ENCODE results near the gene GCDH.

- TF ChIP-seq CTCF (conservative IDR thresholded peaks at IDR 0.05; ENCODE audit: low read length) (no peak), EZH2phosphoT487 (IDR thresholded peaks at IDR 0.05; ENCODE audit: borderline replicate concordance, low read depth, low read length) (no peak)
Observed at GRCh38 chr19:12873891-12874745, 16.8 kb upstream of the GCDH start.

All from OCI-LY7 (cell line).